Esophagus muscularis mucosa (tissue), 4 donors: ENCODE measurements around the gene NRXN3.

Experiments used
- CTCF ChIP-seq, 3 experiments: fragments of 200-600 bp in 2 of 3; fragments of 450-650 bp in 1 of 3; sonication (generic) in 2 of 3; IDR thresholded peaks; one replicate each; pipeline ENCODE4 v1.5.1; 2017 to 2019; ENCODE audit warnings: antibody characterized with exemption in 3 of 3, mild to moderate bottlenecking in 2 of 3, moderate library complexity in 1 of 3
- EP300 ChIP-seq: sonication (generic); formaldehyde crosslinking; IDR thresholded peaks from one replicate; pipeline ENCODE4 v1.6.1; 2017; ENCODE audit warnings: antibody characterized with exemption
- POLR2A ChIP-seq: fragments of 450-650 bp; IDR thresholded peaks from one replicate; pipeline ENCODE4 v1.6.1; 2017; ENCODE audit warnings: antibody characterized with exemption, moderate library complexity, mild to moderate bottlenecking, low read depth
- POLR2AphosphoS5 ChIP-seq, 2 donors: sonication (generic); formaldehyde crosslinking; IDR thresholded peaks; one replicate each; pipeline ENCODE4 v1.6.1; 2017; ENCODE audit warnings: antibody characterized with exemption in 2 of 2

GRCh38 chr14:78383060-78383459, 212.9 kb downstream of the NRXN3 start:
- TF ChIP-seq POLR2A, result no peak
- TF ChIP-seq CTCF (IDR thresholded peaks at IDR 0.05), result no peak
- TF ChIP-seq POLR2AphosphoS5 (IDR thresholded peaks at IDR 0.05), result no peak
- TF ChIP-seq EP300, result no peak
